Measurements from ENCODE around the gene ADGRL1.
"Not testable (repeated sequence)": the region's sequence is repeated elsewhere in the genome, so short reads cannot be mapped to it uniquely, and the experiment has no call there.

ADGRL1 gene

DNA sequence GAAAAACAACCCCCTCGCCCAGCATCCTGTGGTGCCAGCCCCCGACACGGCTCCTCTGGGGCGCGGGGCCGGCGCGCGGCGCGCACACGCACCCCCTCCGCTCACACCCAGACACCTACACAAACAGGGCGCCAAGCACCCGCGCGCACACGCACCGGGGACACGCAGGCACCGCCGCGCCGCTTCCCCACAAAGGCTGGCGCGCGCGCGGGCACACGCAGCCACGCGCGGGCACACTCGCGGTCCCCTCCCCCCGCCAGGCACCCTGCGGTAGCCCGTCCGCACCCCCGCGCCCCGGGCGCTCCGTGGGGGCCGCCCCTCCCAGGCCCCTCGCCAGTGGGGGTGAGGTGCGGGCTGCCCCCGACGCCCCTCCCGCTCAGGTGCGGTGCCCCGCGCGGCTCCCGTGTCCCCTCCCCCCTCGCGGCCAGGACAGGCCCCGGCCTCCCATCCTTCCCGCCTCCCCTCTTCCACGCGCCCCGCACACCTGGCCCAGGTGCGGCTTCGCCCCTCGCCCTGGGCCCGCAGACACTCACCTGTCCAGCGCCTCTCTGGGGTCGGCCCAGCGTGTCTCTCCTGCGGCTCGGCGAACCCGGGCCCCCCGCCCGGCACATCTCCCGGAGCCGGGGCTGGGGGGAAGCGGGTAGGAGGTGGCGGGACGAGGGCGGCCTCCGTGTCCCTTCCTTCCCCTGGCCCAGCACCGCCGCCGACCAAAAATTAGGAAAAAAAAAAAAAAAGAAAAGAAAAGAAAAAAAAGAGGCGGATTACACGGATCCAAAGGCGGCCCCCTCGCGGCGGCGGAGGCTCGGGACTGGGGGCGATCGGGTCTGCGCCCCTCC is at the start of gene ADGRL1:
Gene ADGRL1 (minus strand): TSS at position 718 of the 836 bp plus-strand sequence. CDS start 22,567 bp downstream, outside the sequence.
- DNase-seq, result not testable (repeated sequence)

GRCh38 chr19:14255316-14255715 is 49.3 kb upstream of the ADGRL1 start:
- DNase-seq, result not testable (repeated sequence)

DNA sequence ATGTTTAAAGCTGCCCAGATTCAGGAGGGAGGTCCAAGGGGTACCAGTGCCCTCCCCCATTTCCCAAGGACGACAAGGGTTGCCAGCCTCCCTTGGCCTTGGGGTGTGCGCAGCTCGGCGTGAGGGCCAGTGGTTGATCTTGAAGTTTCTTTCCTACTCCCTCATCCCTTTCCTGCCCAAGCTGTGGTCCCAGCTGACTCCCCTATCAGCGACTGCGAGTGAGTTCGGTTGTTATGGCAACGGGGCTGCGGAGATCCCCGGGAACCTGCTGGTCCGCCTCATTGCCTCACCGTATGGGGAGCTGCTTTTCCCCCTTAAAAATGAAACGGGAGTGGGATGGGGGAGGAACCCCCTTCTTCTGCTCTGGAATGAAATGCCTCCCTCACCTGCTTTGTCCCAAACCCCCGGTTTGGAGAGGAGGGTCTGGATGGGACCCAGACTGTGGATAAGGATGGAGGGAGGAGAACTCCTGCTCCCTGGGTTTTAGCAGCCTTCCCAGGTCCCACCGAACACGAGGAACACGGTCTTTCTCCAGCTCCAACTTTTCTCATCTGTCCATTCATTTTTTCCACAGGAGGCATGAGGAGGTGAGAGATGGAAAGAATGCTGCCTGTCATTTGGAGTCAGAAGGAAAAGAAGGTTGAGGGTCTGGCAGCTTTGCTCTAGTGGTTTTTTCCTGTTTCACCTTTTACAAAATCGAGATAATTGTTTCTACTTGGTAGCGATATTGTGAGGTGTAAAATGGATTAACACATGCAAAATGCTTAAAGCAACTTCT is 48.0 kb upstream of the ADGRL1 start:
- not testable (repeated sequence) for DNase-seq

DNA sequence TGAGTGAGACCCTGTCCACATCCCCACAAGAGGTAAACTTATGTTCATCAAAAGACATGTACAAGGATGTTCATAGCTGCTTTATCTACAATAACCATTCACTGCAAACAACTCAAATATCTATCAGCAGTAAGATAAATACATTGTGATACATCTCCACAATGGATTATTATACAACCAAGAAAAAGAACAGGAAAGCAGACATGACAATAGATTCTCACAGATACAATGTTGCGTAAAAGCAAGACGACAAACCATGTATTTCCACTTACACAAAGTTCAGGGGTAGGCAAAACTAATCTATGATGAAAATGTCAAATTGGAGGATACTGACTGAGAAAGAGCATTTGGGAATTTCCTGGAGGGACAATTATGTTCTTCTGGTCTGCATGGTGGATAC is 46.2 kb upstream of the ADGRL1 start:
- not testable (repeated sequence) for DNase-seq

DNA sequence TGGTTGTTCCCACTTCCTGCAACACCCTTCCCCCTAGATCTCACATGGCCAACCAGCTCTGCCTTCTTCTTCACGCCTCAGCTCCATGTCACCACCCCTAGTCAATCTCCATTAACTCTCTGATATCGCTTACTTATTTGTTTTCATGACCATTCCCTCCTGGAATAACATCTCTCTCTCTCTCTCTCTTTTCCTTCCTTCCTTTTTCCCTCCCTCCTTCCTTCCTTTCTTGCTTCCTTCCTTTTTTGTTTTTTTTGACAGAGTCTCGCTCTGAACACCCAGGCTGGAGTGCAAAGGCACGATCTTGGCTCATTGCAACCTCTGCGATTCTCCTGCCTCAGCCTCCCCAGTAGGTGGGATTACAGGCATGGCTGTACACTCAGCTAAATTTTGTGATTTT is 44.9 kb upstream of the ADGRL1 start:
- DNase-seq, result no peak

DNA sequence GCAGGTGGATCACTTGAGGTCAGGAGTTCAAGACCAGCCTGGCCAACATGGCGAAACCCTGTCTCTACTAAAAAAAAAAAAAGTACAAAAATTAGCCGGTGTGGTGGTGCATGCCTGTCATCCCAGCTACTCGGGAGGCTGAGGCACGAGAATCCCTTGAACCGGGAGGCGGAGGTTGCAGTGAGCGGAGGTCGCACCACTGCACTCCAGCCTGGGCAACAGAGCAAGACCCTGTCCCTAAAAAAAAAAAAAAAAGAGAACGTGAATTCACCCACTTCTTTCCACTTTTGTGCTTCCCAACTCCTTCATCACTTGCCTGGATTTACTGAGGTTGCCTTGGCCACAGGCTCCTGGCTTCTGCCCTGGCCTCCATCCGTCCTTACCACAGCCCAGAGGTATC is 44.3 kb upstream of the ADGRL1 start:
- DNase-seq, result not testable (repeated sequence)

DNA sequence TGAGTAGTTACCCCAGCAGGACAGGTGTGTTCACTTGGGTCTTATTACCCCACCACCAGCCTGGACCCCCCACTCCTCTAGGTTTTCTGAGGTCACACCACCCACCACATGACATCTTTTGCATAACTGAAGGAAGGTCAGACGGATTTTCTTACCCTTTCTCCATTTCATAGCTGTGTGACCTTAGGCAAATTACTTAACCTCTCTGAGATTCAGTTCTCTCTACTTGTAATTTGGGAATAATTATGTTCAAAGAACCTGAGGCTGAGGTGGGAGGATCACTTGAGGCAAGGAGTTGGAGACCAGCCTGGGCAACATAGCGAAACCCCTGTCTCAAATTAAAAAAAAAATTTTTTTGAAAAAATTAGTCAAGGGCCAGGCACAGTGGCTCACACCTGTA is 43.9 kb upstream of the ADGRL1 start:
- DNase-seq, result not testable (repeated sequence)

DNA sequence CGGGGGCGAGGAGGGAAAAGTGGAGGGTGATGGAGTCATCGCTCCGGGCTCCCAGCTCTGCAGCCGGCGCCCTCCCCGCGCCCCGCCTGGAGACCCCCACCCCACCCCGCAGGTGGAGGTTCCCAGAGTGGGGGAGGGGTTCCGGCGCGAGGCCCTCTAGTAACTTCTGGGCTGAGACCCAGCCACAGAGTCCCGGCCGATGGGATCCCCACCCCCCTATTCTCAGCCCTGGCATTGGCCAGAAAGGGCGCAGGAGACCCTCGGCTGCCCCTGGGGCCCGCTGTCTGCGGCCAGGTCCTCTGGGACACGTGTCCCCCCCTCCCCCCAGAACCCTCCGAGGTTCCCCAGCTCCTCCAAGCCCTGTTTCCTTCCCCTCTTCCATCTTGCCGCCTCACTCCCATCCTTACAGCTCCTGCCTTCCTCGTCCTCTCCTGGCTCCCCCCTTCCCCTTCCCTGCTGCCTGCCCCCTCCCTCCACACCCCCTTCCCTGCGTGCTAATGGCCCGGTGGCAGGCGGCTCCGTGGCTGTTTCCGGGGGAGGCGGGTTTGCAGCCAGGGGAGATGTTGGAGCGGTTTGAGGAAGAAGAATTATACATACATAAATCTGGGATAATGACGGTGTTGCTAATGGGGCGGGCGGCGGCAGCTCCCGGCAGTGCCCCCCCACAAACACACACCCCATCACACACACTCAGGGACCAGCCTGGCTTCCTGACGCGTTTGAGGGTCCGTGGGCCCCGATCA is 43.2 kb upstream of the ADGRL1 start:
- DNase-seq, result not testable (repeated sequence)

GRCh38 chr19:14248578-14249011 is 42.6 kb upstream of the ADGRL1 start:
- DNase-seq, result no peak

DNA sequence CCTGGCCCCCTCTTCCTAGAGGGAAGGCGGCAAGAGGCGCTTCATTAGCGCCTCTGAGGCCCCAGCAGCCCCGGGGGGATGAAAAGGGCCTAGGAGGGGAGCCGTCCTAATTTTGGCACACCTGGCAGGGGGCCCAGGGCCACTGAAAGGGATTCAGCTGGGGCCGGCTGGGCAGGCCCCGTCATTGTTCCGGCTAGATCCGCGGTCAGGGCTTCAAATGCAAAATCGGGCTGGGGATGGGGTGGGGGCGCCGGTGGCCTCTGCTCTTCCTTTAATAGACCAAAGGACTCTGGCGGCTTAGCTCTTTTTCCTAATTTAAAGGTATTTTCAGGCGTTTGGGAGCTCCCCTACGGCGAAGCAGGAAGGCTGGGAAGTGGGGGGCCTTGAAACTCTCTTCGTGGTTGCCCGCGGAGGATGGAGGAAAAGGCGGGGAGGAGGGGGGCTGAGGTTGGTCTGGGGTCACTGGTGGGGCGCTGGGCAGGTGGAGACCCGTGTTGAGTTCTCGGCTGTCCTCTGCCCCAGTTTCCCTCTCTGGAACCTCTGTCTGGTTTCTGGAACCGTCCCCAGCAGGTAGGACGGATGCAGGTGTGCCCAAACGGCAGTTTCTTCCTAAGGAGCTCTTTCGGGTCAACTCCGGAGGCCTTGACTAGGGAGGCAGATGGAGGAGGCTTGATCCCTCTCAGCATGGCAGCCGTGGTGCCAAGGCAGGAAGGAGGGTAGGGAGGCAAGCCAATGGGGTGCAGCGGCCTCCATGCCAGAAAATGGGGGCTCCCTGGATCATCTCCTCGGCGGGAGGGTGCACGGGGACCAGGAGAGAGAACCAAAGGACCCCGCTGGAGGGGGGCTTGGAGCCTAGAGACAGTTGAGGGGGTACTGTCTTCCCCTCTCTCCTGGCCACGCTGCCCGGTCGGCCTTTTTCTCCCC is 41.8 kb upstream of the ADGRL1 start:
- DNase-seq, result not testable (repeated sequence)

- DNase-seq, result not testable (repeated sequence)
These were observed 41.2 kb upstream of the ADGRL1 start for GRCh38 chr19:14247205-14247547.

DNA sequence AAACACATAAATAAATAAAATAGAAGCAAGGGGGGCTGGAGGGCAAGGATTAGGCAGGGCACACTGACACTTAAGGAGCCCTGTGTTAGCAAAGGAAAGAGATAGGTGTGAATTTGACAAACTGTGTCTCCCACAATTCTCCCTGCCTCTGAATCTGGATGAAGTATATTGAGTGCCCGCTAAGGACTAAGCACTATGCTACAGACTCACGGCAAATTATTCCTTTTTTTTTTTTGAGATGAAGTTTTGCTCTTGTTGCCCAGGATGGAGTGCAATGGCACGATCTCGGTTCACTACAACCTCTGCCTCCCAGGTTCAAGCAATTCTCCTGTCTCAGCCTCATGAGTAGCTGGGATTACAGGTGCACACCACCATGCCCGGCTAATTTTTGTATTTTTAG is 38.4 kb upstream of the ADGRL1 start:
- DNase-seq, result not testable (repeated sequence)

DNA sequence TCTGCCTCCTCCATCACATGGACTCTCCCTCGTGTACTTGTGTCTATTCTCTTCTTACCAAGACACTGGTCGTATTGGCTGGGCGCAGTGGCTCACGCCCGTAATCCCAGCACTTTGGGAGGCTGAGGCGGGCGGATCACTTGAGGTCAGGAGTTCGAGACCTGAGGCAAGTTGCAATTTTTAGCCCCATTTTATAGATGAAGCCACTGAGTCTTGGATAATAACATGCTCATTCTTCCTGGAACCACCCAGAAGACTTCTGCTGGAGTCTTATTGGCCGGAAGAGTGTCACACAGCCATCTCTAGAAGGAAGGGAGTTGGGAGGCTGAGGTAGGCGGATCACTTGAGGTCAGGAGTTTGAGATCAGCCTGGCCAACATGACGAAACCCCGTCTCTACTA is 37.7 kb upstream of the ADGRL1 start:
- not testable (repeated sequence) for DNase-seq

DNA sequence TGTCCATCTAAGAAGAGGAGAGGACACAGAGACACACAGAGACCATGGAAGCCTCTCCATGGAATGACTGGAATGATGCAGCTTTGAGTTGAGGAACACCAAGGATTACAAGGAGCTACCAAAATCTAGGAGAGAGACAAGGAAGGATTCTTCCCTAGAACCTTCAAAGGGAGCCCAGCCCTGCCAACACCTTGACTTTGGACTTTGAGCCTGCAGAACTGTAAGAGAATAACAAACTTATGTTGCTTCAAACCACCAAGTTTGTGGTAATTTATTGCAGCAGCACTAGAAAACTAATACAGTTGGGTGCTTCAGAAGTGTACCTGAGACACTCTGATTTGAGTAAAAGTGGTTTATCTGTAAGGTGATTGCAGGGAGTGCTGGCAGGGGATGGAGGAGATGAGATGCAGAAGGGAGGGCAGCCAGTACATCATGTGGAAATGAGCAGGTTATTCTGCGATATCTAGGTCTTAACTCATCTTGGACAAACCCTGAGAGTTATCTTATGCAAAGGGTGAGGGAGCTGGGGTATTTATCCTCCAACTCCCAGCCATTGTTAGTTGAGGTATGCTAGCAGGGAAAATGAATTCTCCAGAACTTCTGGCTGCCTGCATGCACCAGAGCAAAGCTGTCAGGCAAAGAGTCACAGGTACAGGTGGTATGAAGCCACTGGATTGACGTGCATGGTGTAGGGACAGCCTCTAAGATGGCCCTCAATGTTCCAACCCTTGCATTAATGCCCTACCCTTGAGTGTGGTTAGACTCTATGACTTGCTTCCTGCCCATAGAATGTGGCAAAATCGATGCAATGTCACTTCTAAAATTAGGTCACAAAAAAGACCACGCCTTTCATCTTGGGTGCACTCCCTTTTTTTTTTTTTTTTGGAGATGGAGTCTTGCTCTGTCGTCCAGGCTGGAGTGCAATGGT is 31.3 kb upstream of the ADGRL1 start:
- no peak for DNase-seq

GRCh38 chr19:14232945-14233344 is 27.0 kb upstream of the ADGRL1 start:
- DNase-seq, result not testable (repeated sequence)

DNA sequence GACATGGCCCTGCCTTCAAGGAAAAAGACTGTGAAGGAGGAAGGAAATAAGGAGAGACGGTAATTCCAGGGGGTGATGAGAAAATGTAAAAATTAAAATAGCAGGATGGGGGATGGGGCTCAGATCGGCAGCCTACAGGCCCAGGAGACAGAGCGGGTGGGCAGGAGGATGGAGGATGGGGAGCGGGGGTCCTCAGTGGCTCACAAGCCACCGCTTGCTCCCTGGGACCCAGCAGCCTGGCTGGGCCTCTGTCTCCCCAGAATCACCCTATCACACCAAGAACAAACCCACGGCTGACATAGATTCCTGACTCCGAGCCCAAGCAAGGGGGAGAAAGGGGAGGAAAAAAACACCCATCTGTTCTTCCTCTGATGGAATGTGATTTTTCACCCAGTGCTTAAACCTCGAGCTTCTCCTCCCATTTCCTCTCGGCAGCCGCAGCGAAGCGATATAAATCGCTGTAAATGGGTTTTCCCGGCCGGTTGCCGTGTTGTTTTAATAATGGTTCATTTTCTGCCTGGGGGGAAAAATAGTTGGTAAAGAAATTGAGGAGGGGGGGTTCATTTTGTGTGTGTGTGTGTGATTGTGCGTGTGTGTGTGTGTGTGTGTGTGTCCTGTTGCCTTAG is 22.6 kb upstream of the ADGRL1 start:
- not testable (repeated sequence) for DNase-seq

- DNase-seq, result not testable (repeated sequence)
These were observed 20.5 kb upstream of the ADGRL1 start for GRCh38 chr19:14226498-14226897.

- DNase-seq, result no peak
These were observed 16.9 kb upstream of the ADGRL1 start for GRCh38 chr19:14222886-14223285.

- DNase-seq, result not testable (repeated sequence)
These were observed 15.4 kb upstream of the ADGRL1 start for GRCh38 chr19:14221345-14221744.

DNA sequence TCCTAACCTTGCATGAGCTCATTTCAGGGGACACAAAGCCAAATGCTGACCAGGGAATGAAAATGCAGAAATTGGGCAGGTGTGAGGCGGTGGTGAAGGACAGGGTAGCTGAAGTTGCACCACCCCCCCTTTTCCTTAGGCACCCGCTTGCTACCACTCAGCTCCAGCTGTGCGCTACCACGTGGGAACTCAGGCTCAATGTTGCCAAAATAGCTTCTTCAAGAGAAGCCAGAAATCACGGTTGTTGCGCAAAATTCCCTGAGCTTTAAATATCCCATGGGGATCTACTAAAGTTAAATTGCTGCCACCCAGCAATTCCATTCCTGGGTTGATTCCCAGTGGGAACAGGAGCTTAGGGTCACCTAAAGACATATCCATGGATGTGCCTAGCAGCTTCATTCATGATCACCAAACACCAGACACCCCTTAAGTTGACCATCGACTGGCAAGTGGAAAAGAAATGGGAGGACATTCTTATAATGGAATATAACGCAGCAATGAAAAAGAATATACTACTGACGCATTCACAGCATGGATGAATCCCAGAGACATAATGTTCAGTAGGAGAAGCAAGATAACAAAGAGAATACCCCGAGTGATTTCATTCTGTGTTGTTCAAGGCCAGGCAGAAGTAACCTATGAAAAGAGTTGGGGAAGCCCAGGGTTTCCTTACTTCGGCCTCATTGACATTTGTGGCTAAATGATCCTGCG is 12.8 kb upstream of the ADGRL1 start:
- DNase-seq, result no peak
